Loucy (cell line): ENCODE measurements around the gene GSS.

Experiments used
- H2AFZ ChIP-seq: fragments of 200-600 bp; sonication (generic); 2 replicates; pipeline ENCODE4 v1.6.0; 2016; ENCODE audit warnings: antibody characterized with exemption, mild to moderate bottlenecking, low read length, moderate library complexity
- H3F3A ChIP-seq: fragments of 200-600 bp; 2 replicates; pipeline ENCODE4 v1.6.0; 2016; ENCODE audit warnings: antibody characterized with exemption, low read depth, mild to moderate bottlenecking
- H3K27me3 ChIP-seq: fragments of 200-600 bp; sonication (generic); 2 replicates; pipeline ENCODE4 v1.6.1; 2014; ENCODE audit warnings: low read length, mild to moderate bottlenecking; ENCODE audit not compliant: insufficient read depth, poor library complexity, severe bottlenecking
- H3K36me3 ChIP-seq: fragments of 200-600 bp; sonication (generic); 2 replicates; pipeline ENCODE4 v1.6.1; 2016; ENCODE audit warnings: low read length; ENCODE audit not compliant: insufficient read depth
- H3K4me1 ChIP-seq: fragments of 200-600 bp; sonication (generic); 2 replicates; pipeline ENCODE4 v1.5.1; 2014; ENCODE audit warnings: low read length, mild to moderate bottlenecking; ENCODE audit not compliant: insufficient read depth, poor library complexity, severe bottlenecking
- H3K4me2 ChIP-seq: fragments of 200-600 bp; sonication (generic); 2 replicates; pipeline ENCODE4 v1.6.0; 2014; ENCODE audit warnings: antibody characterized with exemption, low read length, low read depth, mild to moderate bottlenecking; ENCODE audit not compliant: poor library complexity, severe bottlenecking
- H3K4me3 ChIP-seq: fragments of 200-600 bp; sonication (generic); 2 replicates; pipeline ENCODE4 v1.5.1; 2014; ENCODE audit warnings: low read length, mild to moderate bottlenecking, mixed read lengths; ENCODE audit not compliant: poor library complexity, severe bottlenecking
- H3K79me2 ChIP-seq: fragments of 200-600 bp; sonication (generic); 2 replicates; pipeline ENCODE4 v1.6.1; 2014; ENCODE audit warnings: low read length; ENCODE audit not compliant: insufficient read depth
- H3K9ac ChIP-seq: fragments of 200-600 bp; sonication (generic); 2 replicates; pipeline ENCODE4 v1.6.0; 2014; ENCODE audit warnings: mild to moderate bottlenecking, low read depth, low read length, moderate library complexity; ENCODE audit not compliant: poor library complexity, severe bottlenecking
- H3K9me2 ChIP-seq: fragments of 200-600 bp; sonication (generic); replicated peaks from 2 replicates; pipeline ENCODE4 v1.6.1; 2016; ENCODE audit warnings: low read depth, low read length, mixed read lengths
- H3K9me3 ChIP-seq: fragments of 200-600 bp; sonication (generic); 2 replicates; pipeline ENCODE4 v1.6.1; 2014; ENCODE audit warnings: mild to moderate bottlenecking, antibody characterized with exemption, low read length, low read depth; ENCODE audit not compliant: insufficient read depth
- H4K20me1 ChIP-seq: fragments of 200-600 bp; sonication (generic); 2 replicates; pipeline ENCODE4 v1.6.0; 2014; ENCODE audit warnings: antibody characterized with exemption, low read length, mild to moderate bottlenecking; ENCODE audit not compliant: insufficient read depth, poor library complexity, severe bottlenecking
- CTCF ChIP-seq: fragments of 200-600 bp; sonication (generic); conservative IDR thresholded peaks from 2 replicates; pipeline ENCODE4 v1.5.1; 2014; ENCODE audit warnings: mild to moderate bottlenecking, antibody characterized with exemption, low read length
- EZH2phosphoT487 ChIP-seq: fragments of 200-600 bp; IDR thresholded peaks from 2 replicates; pipeline ENCODE4 v1.6.1; 2018; ENCODE audit warnings: antibody characterized with exemption, mild to moderate bottlenecking, moderate library complexity, borderline replicate concordance

The GSS gene

GRCh38 chr20:34938466-34939163, 17.0 kb downstream of the GSS start:
- no peak for TF ChIP-seq EZH2phosphoT487
- Histone ChIP-seq H3K4me3 (no peak overlapping the region), H3K9me3 (no peaks in the 10 kb centered on the region), H3K9me2 (no peaks in the 10 kb centered on the region), H3K36me3 (peaks cover 40% of the 10 kb centered on the region; the same call in 1 of the 2 replicates), H4K20me1 (no peaks in the 10 kb centered on the region), H3F3A (no peaks in the 10 kb centered on the region), H2AFZ (no peak overlapping the region), H3K27me3 (no peaks in the 10 kb centered on the region), H3K4me1 (no peaks in the 10 kb centered on the region), H3K4me2 (no peak overlapping the region), H3K79me2 (no peaks in the 10 kb centered on the region), H3K9ac (no peak overlapping the region)

GRCh38 chr20:34931771-34932170, 23.8 kb downstream of the GSS start:
- no peaks in the 10 kb centered on the region for H3K9me3 ChIP-seq
- H3K9me2 ChIP-seq = no peaks in the 10 kb centered on the region
- H3K4me1 ChIP-seq = no peaks in the 10 kb centered on the region
- H4K20me1 ChIP-seq = no peaks in the 10 kb centered on the region
- H3K79me2 ChIP-seq = no peaks in the 10 kb centered on the region
- no peaks in the 10 kb centered on the region for H3F3A ChIP-seq
- no peaks in the 10 kb centered on the region for H3K27me3 ChIP-seq
- no peak overlapping the region for H3K9ac ChIP-seq
- no peak overlapping the region for H2AFZ ChIP-seq
- H3K4me2 ChIP-seq = no peak overlapping the region
- no peak overlapping the region for H3K4me3 ChIP-seq
- TF ChIP-seq EZH2phosphoT487 (no peak), CTCF (no peak)
- peaks cover 28% of the 10 kb centered on the region; the same call in 1 of the 2 replicates for H3K36me3 ChIP-seq

GRCh38 chr20:34928411-34928810, 27.2 kb downstream of the GSS start:
- H3K9me2 ChIP-seq = no peaks in the 10 kb centered on the region
- H3K4me2 ChIP-seq = no peak overlapping the region
- TF ChIP-seq EZH2phosphoT487 = no peak
- TF ChIP-seq CTCF = no peak

GRCh38 chr20:34927736-34928135, 27.9 kb downstream of the GSS start:
- Histone ChIP-seq H3K4me1 (peaks cover 8% of the 10 kb centered on the region), H3K36me3 (peaks cover 19% of the 10 kb centered on the region; the same call in 1 of the 2 replicates), H4K20me1 (no peaks in the 10 kb centered on the region), H3K4me3 (no peak overlapping the region), H3K4me2 (no peak overlapping the region), H3K9me2 (no peaks in the 10 kb centered on the region), H3F3A (no peaks in the 10 kb centered on the region), H3K9me3 (no peaks in the 10 kb centered on the region), H3K9ac (no peak overlapping the region), H3K79me2 (no peaks in the 10 kb centered on the region), H2AFZ (no peak overlapping the region), H3K27me3 (no peaks in the 10 kb centered on the region)
- no peak for TF ChIP-seq EZH2phosphoT487
- no peak for TF ChIP-seq CTCF

More at GRCh38 chr20:34928411-34928810, 27.2 kb downstream of the GSS start:
- H3K27me3 ChIP-seq = no peaks in the 10 kb centered on the region
- H4K20me1 ChIP-seq = no peaks in the 10 kb centered on the region
- H3K4me3 ChIP-seq = no peak overlapping the region
- H3F3A ChIP-seq = no peaks in the 10 kb centered on the region
- no peak overlapping the region for H3K9ac ChIP-seq
- H3K36me3 ChIP-seq = peaks cover 19% of the 10 kb centered on the region; the same call in 1 of the 2 replicates
- H3K4me1 ChIP-seq = peaks cover 8% of the 10 kb centered on the region
- H2AFZ ChIP-seq = no peak overlapping the region
- H3K79me2 ChIP-seq = no peaks in the 10 kb centered on the region
- H3K9me3 ChIP-seq = no peaks in the 10 kb centered on the region
